Gastrocnemius medialis (tissue), 4 donors: ENCODE results near the gene SMIM12.

Experiments
- POLR2A ChIP-seq, 2 donors: fragments of 450-650 bp; IDR thresholded peaks; one replicate each; pipeline ENCODE4 v1.6.1; 2017; ENCODE audit warnings: antibody characterized with exemption in 2 of 2, mild to moderate bottlenecking in 2 of 2, moderate library complexity in 2 of 2
- TF ChIP-seq, protein P1 (sequence below), 5 experiments: fragments of 450-650 bp in 3 of 5; fragments of 200-600 bp in 2 of 5; sonication (generic) in 2 of 5; IDR thresholded peaks in 4 of 5; conservative IDR thresholded peaks in 1 of 5; 1 replicate in 4 of 5; 2 replicates in 1 of 5; pipeline ENCODE4 v1.5.1; 2016 to 2019; ENCODE audit warnings: antibody characterized with exemption in 5 of 5, mild to moderate bottlenecking in 3 of 5, moderate library complexity in 3 of 5

DNA sequence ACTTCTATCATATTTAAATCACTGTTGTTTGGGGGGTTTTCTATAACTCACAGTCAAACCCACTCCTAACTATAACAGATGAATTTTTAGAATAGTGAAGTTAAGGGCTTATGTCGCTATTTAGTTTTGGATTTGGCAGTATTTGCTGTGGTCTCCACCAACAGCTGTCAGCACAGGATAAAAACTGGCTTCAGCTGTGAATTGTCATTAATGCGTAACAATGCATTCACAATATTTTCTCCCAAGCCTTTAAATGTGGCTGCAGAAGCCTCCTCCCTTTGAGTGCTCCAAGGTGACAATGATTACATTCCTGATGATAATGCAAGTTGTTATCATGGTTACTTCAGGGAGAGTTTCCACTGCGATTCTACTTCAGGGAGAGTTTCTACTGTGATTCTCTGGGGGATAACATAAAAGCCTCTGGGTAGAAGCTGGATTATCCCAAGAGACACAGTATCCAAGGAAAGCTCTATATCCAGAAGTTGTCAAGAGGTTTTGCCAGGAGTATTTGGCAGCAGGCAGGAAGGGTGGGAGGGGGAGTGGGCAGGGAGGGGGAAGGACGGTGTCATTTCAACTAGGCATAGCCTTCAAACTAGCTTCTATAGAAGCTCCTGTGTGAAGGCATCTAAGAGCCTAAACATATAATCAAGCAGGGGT is 14.9 kb upstream of the SMIM12 start:
- no peak for TF ChIP-seq POLR2A (IDR thresholded peaks at IDR 0.05)
- TF ChIP-seq, protein P1, sequence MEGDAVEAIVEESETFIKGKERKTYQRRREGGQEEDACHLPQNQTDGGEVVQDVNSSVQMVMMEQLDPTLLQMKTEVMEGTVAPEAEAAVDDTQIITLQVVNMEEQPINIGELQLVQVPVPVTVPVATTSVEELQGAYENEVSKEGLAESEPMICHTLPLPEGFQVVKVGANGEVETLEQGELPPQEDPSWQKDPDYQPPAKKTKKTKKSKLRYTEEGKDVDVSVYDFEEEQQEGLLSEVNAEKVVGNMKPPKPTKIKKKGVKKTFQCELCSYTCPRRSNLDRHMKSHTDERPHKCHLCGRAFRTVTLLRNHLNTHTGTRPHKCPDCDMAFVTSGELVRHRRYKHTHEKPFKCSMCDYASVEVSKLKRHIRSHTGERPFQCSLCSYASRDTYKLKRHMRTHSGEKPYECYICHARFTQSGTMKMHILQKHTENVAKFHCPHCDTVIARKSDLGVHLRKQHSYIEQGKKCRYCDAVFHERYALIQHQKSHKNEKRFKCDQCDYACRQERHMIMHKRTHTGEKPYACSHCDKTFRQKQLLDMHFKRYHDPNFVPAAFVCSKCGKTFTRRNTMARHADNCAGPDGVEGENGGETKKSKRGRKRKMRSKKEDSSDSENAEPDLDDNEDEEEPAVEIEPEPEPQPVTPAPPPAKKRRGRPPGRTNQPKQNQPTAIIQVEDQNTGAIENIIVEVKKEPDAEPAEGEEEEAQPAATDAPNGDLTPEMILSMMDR (IDR thresholded peaks at IDR 0.05 in 4 of 5, conservative IDR thresholded peaks at IDR 0.05 in 1 of 5): no peak
